ENCODE measurements around the gene GFAP. TPM values are rescaled to one million over a fixed set of nuclear protein-coding genes. Genes with fewer than 3 reads are reported as not detected.
A peak's percentile ranks its signal among the peaks of the same experiment; 100 is the strongest.
"Not testable (repeated sequence)": the region's sequence is repeated elsewhere in the genome, so short reads cannot be mapped to it uniquely, and the experiment has no call there.

The GFAP gene
- total RNA-seq = 0.09 TPM

DNA sequence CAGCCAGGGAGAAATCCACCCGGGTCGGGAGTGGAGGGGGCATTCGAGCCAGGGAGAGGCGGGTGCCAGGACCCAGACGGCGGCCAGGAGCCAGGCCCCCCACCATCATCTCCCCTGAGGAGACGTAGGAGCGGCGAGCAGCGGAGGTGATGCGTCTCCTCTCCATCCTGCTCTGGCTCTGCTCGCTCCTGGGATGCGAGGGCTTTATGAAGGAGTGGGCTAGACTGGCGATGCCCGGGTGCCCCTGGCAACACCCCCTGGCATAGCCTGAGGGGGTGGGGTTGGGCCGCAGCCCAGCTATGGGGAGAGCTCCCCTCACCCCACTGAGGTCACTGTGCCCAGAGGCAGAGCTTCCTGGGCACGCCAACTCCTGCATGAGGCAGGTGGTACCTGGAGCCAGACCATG is at the start of gene GFAP:
Gene GFAP, minus strand, starts transcription at position 180 of the 406 bp plus-strand sequence. Its CDS starts 14 bp downstream, at position 166.
- no peak for DNase-seq (ENCODE audit: low spot score)

DNA sequence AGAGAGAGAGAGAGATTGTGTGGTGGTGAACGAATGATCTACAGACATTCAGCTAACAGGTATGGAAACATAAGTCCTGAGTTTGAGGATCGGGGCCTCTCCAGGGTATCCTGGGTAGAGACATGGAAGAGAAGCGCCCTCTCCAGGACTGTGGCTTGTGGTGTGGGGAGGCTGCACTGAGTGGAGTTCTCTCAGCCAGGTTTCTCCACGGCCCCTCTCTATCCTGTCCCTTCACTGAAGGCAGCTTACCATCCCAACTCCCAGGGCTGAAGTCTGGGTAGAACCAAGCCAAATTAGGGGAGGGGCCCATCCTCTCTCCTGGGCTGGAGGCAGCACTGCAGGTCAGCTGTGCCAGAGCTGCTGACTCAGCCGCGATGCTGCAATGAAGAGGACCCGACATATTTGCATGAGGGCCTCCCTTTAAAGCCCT is 46.6 kb upstream of the GFAP start:
- DNase-seq (ENCODE audit: low spot score) = no peak

DNA sequence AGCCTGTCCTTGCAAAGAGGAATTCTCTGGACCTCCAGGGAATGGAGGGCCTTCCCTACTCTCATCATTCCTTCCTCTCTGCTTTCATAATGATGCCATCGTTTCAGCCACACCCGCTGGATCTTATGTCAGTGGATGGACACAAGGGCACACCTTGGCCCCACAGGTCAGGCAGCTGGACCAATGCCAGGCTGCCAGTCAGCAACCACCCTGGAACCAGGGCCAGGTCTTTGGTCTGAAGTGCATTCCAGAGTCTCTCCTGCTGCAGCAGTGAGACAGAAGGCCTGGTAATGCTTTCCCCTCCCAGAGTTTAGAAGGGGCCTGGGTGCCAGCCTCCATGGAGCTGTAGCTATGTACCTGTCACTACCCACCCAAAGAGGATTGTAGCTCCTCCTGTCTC is 45.4 kb upstream of the GFAP start:
- DNase-seq (ENCODE audit: low spot score) = no peak

DNA sequence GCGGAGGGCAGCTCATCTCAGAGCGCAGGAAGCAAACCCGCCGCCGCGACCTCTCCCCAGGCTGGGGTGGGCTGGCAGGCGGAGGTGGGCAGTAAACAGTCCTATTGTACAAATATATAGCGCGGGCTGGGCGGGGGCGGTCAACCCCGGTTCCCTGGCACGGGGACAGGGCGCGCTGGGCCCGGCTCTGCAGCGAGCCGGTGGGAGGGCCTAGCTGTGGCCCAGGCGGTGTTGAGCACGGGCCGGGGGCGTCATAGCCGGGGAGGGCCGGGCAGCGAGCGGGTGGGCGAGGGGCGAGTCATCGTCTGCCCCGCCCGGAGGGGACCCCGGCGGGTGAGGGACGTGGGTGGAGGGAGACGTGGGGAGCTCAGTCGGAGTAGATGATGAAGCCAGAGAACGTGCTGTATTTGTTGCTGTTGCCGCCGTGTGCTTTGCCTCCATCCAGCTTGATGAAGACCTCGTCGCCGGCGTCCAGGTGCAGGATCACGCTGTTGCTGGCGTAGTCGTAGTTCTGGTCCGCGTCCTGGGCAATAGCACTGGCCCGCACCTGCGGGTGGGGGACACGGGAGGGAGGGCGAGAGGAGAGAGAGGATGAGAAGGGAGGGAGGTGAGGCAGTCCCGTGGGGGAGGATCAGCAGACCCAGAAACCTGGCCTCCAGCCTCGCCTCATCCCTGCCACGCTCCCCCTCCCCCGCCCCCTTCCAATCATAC is 44.7 kb upstream of the GFAP start:
- no peak for DNase-seq (ENCODE audit: low spot score)

DNA sequence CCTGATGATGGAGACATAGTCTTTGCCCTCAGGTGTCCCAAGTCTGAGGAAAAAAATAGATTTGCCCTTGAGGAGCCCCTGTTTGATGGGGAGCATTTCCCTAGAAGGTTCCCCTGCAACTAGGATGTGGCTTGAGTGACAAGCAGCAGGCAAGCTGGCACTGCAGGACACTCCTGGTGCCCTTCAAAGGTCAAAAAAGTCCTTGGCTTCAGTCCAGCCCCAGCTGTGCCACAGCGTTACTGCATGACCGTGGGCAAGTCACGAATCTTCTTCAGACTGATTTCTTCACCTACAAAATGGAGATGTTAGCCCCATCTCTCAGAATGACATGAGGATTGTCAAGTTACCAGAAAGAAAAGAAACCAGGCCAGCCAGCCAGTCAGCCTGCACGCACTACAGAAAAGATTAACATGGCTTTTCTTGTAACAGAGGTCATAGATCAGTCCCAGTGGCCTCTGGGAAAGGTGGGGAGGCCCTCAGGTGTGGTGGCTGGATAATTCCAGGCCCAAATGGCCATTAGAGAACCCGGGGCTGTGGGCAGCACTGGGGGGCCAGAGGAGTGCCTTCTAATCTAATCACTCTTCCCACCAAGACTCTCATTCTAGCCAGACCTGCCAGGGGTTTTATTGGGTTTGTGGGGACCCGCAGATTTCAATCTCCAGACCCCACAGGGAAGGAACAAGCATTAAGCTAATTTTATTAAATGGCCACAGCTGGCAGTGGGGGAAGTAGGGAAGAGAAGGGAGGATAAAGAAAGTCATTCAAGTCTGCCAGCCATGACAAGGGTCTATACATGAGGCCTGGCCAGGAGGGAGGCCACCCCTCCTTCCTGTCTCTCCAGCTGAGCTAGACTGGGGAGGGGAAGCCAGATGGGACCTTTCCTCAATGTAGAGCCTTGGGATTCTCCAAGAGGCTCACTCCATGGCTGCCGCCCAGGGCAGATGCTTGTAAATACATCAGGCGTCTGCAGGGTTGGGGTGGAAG is 42.0 kb upstream of the GFAP start:
- DNase-seq (ENCODE audit: low spot score) = no peak

DNA sequence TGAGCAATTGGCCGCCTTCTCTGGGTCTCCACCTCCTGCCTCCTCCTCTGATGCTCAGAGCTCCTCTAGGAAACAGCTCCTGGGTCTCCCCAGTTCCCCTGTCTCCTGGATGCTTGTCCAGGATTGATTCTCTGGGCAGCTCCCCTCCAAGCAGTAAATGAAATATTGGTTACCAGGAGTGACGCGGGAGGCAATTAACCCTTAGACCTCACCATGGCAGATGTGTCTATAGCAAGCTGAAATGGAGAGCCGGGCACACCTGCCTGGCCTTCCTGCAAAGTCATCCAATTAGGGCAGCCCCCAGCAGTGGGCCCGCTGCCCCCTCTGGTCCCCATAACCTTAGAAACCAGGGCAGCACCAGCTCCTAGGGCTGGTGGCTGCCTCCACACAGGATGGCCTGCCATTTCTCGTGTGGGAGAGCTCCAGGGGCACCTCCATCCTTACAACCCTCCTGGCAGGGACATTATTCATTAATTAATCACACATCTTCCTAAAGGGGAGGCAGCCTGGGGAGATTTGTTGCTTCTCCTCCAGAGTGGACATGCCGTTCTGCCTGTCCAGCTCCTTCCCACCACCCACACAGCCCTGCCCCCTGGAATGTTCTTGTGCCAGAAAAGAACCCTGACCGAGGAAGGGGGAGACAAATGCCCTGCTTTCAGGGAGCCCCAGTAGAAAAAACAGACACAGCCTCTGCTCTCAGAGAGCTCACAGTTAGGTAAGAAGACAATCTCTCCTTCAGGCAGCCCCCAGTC is 40.5 kb upstream of the GFAP start:
- DNase-seq (ENCODE audit: low spot score) = no peak

DNA sequence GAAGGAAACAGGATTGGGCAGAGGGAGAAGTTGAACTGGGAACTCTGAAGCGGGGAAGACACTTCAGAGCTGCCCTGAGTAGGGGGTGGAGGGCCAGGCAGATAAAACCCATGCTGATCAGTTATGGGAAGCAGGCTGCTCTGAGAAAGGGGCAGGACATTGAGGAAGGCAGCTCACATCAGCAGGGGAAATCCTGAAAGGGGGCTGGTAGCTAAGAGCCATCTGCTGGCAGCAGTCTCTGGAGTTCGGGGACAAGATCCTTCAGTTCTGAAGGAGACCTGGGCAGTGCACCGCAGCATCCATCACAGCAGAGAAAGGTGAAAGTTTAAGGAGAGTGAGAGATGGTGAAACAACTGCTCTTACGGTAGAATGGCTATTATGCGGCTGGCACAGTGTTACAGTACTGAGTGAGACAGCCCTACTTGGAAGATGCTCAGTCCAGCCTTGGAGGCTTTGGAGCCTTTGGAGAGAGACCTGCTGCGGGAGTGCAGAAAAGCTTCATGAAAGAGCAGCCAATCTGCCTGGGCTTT is 37.7 kb upstream of the GFAP start:
- no peak for DNase-seq (ENCODE audit: low spot score)

DNA sequence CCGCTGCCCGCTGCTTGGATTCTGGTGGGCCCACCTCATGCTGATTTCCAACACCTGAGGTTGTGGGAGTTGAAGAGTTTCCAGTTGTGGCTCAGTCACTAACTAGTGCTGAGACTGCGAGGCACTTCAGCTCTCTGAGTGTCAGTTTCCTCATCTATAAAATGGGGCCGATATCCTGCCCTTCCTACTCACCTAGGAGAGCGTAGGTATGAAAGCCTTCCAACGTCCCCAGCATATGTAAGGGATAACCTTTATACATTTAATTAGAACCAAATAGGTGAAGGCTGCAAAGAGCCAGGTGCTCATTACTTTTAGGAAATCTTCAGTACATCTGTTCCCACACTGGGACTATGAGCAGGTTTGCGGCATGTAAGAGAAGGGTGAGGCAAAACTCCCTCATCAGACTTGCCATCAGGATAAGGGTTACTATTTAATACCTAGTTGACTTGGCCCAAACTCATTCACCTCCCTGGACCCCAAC is 33.1 kb upstream of the GFAP start:
- no peak for DNase-seq (ENCODE audit: low spot score)

DNA sequence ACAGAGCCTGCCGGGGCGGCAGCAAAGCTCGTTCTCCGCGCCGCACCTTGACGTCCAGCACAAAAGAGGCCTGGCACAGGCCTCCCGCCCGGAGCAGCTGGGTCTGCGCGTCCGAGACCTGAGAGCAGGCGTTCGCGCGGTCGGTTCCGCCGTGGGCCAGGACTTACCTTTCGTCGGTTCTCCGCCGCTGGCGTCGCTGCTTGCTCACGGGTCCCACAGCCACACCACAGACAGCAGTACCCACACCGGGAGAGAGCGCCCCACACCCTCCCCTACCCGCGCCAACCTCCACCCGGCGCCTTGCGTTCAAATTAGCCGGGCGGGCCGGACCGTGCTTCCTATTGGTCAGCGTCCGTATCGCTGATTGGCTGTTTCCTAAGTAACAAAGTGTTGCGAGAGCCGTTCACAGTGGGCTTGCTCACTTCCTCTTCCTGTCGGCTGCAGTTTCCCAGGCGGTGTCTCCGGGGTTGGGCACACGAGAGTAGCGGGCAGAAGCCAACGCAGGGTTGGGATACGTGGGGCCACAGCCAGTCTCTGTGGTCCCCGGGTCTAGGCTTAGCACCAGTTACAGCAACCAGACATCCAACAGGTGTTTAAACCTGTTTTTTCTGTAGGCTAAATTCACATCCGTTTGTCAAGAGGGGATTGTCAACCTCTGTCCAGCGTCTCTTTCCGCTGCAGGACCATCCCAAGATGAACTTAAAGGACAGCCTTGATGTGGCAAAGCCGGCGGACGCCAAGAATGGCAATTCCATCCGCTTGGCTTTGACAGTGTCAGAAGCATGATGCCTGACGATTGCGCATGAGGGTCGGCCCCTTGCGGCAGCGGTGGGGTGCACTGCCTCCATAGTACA is 32.4 kb upstream of the GFAP start, which contains the start of gene KIF18B:
Gene KIF18B, minus strand, starts transcription at position 313 of the 854 bp plus-strand sequence. CDS start 11,429 bp downstream, outside the sequence.
- DNase-seq (ENCODE audit: low spot score) = peak; percentile 91

DNA sequence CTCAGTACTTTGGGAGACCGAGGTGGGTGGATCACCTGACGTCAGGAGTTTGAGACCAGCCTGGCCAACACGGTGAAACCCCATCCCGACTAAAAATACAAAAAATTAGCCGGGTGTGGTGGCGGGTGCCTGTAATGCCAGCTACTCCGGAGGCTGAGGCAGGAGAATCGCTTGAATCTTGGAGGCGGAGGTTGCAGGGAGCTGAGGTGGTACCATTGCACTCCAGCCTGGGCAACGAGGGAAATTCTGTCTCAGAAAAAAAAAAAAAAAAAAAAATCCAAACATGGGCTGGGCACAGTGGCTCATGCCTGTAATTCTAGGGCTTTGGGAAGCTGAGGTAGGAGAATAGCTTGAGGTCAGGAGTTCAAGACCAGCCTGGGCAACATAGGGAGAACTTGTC is 30.4 kb upstream of the GFAP start:
- DNase-seq (ENCODE audit: low spot score) = not testable (repeated sequence)

DNA sequence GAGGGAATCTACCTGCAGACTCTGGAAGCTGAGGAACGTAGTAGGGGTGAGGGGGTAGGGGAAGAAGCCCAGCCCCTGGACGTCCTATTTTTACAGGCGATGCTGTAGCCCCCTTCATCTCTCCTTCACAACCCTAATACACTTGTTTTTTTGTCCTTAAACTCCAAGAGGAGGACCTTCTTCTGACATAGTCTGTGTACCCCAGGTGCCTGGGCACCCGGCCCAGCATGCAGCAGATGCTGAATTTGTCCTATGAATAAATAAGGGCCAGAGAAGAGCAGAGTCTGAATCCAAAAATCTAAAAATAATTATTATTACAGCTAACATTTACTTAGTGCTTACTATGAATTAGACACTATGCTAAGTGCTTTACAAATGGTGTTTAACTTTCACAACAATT is 27.2 kb upstream of the GFAP start:
- DNase-seq (ENCODE audit: low spot score) = no peak

DNA sequence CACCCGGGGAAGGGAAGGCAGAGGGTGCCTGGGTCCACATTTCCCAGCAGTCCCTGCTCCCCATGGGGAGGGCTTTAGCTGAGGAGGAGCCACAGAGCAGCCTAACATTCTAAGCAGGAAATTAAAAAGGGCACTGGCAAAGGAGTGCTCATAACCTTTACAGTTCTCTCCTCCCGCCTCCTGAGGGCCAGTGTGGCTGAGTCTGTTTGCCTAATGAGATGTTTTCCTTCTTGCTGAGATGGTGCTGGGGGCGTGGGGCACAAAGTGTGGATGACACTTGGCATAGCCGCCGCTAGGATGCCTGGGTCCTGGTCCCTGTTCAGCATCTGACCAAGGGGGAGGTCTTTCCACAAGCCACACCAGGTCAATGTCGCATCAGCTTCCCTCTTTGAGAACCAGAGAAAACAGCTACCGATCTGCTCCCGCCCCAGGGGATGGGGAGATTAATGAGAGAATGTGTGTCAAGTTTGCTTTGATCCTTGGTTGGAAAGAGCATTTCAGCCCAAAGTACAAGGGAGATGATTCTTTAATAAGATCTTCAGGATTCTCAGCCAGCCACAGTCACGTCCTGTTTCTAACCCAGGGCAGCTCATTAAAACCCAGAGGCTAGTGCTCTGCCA is 26.5 kb upstream of the GFAP start:
- no peak for DNase-seq (ENCODE audit: low spot score)

DNA sequence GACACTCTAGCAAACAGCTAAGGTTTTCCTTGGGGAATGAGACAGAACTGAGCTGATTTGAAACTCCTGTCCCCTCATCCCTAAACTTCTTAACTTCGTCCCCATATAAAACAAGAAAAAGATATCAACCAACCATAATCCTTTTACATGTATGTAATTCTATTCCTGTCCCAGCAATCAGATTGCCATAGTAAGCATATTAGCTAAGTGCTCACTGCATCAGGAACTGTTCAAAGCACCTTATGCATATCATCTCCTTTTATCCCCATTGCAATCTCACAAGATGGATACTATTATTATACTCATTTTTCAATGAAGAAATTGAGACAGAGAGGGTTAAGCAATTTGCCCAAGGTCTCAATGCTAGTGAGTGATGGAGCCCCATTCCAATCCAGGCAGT is 25.5 kb upstream of the GFAP start:
- no peak for DNase-seq (ENCODE audit: low spot score)

DNA sequence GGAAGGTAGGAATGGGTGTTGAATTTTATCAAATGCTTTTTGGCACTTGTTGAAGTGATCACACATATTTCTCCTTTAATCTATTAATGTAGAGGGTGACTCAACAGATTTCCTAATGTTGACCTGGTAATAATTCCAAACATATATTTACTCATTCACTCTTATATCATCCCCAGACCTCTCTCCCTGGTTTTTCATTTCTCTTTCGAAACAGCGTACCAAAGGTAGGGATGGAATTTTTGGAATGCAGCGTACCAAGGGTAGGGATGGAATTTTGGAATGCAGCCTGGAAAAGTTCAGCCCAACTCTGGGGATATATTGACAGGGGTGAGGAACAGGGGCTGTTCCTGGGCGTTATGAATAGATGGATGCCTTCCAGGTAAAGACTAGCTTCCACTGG is 25.0 kb upstream of the GFAP start:
- no peak for DNase-seq (ENCODE audit: low spot score)

DNA sequence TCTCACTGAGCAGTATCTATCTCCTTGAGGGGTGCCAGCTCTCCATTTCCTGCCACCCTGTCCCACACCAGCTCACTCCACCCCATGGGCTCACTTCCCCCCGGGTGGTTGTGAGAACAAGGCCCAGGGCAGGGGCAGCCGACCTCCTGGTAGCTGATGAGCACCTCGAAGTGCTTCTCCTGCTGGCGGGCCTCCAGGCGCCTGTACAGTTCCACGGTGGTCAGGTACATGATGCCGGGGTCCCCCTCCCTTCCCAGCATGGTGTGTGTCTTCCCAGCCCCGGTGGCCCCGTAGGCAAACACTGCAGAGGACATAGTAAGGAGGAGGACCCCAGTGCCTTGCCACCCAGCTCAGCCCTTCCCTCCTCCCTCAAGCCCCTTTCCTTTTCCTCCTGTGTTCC is 19.8 kb upstream of the GFAP start:
- DNase-seq (ENCODE audit: low spot score) = no peak

DNA sequence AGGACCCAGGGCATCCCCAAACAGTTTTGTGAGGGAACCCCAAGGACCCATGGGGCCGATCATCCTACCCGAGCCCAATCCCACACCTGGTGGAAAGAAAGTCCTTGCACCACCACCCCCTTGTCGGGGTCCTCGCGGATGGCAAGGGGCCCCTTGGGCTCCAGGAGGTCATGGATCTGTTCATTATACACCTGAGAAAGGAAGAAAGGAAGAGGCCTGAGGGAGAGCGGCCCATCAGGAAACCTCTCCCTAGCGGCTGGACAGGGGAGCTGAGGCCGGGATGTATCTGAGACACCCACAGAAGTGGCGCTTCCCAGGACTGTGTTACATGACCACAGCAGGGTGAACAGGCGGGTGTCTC is 19.4 kb upstream of the GFAP start:
- DNase-seq (ENCODE audit: low spot score) = no peak

DNA sequence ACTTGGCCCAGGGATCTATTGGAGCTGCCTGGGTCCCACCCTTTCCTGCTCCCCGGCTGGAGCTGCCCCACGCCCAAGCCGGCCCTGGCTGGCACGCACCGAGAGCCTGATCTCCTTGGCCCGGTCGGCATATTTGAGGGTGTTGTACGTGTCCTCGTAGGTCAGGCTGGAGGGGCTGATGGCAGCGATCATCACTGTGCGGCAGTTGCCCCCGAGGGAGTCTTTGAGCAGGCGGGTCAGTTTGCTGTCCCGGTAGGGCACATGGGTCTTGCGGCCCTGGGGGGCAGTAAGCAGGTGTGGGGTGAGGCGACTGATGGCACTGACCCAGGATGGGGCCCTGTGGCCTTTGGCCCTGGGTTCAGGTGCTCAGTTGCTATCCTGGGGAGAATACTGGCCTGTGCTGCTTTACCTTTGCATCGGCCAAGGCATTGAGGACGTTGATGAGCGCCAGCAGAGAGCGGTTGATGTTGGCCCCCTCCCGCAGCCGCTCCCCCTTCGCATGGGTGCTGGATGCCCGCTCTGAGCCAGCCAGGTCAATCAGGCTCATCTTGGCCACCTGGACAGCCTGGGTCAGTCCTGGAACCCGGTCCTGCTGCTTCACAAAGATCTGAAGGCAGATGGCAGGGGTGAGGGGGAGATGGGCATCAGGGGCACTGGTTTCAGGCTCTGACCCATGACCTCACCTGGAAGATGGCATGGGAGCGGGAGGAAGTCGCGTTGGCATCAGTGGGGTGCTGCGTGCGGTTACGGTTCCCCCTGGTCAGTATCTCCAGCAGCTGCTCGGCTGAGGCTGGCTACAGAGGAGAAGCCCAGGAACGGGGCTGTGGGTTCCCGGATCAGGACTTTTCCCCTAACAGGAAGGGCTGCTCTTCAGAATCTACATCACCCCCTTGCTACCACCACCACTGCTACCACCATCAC is 18.8 kb upstream of the GFAP start:
- no peak for DNase-seq (ENCODE audit: low spot score)

DNA sequence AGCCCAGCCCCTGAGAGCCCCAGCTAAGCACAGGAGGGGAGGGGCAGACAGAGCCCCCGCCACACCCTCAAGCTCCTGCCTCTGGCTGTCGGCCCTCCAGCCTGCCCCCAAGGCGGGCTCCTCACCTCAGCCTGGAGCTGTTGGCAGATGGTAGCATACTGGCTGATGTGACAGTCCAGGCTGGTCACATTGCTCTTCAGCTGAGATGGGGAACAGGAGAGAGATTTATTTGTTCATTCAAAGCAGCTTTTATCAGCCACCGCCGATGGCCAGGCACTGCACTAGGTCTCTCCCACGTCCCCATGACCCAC is 17.4 kb upstream of the GFAP start:
- DNase-seq (ENCODE audit: low spot score) = no peak

DNA sequence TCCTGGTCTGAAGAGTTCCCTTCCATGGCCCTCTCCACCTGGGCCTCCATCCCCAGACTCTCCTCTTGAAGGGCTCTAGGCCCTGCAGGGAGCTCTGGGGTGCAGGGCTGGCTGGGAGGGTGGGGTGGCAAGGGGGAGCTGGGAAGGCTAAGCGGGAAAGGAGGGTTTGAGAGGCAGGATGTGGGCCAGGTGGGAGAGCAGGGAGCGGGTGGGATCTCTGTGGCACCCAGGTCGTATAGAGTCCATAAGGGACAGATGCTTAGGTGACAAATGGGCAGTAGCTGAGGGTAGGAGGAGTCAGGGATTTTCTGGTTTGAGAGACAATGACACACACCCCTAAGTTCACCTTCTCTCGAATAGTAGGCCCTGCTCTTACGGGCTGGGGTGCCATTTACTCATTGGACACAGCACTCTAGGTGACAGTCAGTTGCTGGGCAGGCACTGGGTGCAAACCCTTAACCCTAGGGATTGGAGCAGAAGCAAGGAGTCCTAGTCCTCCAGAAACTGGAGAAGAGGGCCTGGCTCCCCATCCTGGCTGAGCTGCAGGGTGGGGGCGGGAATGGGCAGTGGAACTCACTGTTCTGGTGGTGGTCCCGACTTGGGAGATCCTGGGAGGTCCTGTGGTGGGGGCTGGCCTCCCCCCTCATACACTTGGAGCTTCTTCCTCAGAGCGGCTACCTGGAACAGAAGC is 16.9 kb upstream of the GFAP start:
- no peak for DNase-seq (ENCODE audit: low spot score)

All from mucosa of gallbladder (tissue), 1 donor.